GM12872 (cell line): ENCODE measurements around the gene ARFIP1.

ENCODE experiments used
- TF ChIP-seq, protein P1 (sequence below): IDR thresholded peaks from 3 replicates; pipeline ENCODE4 v1.5.1; 2011; ENCODE audit warnings: low read depth, mild to moderate bottlenecking, low read length, moderate library complexity; ENCODE audit not compliant: insufficient read depth

Gene ARFIP1, protein sequence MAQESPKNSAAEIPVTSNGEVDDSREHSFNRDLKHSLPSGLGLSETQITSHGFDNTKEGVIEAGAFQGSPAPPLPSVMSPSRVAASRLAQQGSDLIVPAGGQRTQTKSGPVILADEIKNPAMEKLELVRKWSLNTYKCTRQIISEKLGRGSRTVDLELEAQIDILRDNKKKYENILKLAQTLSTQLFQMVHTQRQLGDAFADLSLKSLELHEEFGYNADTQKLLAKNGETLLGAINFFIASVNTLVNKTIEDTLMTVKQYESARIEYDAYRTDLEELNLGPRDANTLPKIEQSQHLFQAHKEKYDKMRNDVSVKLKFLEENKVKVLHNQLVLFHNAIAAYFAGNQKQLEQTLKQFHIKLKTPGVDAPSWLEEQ

DNA sequence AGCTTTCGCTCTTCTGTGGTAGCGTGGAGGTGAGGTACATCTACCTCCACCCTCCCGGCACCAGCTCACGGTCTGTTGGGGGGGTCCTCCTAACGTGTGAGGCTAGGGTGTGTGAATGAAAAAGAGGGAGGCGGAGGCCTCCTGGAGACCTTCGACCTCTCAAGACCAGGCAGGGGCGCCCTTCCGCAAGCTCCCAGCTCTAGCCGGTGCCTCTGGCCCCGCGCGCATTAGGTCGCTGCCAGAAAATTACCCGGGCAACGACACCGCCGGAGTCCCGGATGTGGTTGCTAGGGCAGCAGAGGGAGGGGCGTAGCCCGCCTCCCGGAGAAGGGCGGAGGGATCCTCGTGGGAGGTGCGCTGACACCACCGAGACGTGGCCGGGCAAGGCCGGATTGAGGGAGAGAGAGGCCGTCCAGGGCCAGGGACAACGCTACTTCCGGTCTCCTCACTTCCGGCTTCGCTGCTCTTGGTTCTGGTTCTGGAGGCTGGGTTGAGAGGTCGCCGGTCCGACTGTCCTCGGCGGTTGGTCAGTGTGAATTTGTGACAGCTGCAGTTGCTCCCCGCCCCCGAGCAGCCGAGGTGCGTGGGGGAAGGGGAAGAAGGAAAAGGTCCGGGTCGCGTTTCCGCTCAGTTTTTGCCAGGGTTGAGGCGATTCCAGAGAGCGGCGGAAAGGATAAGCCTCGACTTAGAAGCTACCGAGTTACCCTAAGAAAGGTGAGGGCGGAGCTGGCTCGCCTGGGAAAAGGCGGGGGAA, at the start of gene ARFIP1, which contains the start of gene TIGD4:
Gene ARFIP1 (plus strand): TSS at position 442 of the 754 bp plus-strand sequence. CDS start 49,680 bp downstream, outside the sequence.
Gene TIGD4 (minus strand): TSS at position 218 of the 754 bp plus-strand sequence. CDS start 8,726 bp downstream, outside the sequence.
- TF ChIP-seq, protein P1, sequence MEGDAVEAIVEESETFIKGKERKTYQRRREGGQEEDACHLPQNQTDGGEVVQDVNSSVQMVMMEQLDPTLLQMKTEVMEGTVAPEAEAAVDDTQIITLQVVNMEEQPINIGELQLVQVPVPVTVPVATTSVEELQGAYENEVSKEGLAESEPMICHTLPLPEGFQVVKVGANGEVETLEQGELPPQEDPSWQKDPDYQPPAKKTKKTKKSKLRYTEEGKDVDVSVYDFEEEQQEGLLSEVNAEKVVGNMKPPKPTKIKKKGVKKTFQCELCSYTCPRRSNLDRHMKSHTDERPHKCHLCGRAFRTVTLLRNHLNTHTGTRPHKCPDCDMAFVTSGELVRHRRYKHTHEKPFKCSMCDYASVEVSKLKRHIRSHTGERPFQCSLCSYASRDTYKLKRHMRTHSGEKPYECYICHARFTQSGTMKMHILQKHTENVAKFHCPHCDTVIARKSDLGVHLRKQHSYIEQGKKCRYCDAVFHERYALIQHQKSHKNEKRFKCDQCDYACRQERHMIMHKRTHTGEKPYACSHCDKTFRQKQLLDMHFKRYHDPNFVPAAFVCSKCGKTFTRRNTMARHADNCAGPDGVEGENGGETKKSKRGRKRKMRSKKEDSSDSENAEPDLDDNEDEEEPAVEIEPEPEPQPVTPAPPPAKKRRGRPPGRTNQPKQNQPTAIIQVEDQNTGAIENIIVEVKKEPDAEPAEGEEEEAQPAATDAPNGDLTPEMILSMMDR = peak; percentile 46; the same call in 1 of the 3 replicates

- TF ChIP-seq, protein P1 = no peak
These were observed 47.8 kb upstream of the ARFIP1 start for GRCh38 chr4:152731997-152732396.

DNA sequence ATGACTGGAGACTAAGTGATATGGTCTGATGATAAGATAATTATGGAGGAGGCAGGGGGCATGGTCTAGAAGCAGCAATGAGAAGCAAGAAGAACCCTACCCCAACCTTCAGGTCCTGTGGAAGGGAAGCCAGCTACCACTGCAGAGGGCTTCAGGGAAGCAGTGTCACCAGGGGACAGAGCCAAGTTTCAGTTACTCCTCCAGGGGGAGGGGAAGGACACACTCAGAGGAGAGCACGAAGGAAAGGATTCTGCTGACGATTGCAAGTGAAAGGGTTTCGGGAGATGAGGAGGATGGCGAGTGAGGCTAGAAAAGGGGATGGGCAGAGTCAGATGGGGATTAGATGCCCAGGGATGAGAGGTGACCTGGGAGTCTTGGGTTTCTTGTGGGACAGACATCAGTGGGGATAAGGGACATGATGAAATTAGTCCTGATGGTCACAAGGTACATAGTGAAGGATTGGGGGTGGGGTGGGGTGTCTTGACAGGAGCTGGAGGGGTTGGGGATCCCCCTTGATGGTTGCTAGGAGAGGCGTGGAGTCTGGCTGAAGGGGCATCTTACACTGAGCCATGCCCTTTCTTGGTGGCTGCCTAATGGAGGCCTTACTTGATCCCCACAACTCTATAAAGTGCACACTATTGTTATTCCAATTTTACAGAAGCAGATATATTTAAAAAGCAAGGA, 45.6 kb upstream of the ARFIP1 start:
- TF ChIP-seq, protein P1 = no peak

GRCh38 chr4:152734699-152735050, 45.1 kb upstream of the ARFIP1 start:
- TF ChIP-seq, protein P1 = no peak

DNA sequence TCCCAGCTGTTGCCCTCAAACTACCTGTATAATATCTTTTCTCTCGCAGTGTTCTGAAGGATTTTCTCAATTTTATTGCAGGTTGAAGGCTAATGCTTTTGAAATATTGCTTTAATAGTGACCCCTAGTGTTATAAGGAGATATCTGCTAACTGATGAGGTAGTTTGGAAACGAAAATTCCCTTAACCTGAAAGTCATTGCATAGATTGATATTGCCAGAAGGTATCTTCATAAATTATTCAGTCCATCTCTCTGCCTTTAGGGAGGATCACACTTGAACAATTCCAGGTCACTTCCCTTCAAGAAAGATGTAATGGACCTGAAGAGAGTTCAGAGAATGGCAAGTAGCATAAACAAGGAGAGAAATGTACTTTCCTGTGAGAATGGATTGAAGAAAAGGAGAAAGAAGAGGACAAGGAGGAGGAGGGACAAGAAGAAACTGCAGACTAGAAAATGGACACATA, 44.3 kb upstream of the ARFIP1 start:
- TF ChIP-seq, protein P1 = peak; percentile 51; the same call in 2 of the 3 replicates

GRCh38 chr4:152735906-152736305, 43.8 kb upstream of the ARFIP1 start:
- TF ChIP-seq, protein P1 = no peak

DNA sequence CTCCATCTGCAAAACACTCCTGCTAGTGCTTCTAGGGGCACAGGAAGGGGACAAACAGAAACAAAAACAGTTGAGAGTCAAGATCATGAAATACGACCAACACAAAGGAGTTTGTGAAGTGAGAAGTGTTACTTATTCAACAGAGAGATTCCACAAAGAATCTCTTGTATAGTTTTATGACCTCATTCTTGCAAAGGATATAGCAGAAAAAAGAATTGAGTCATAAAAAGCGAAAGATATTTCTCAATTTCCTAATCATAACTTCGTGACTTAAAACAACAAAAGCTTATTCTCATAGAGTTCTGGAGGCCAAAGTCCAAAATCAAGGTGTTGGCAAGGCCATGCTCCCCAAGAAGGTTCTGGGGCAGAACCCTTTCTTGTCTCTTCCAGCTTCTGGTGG, 40.9 kb upstream of the ARFIP1 start:
- TF ChIP-seq, protein P1 = no peak
